HUES48 (cell line): ENCODE results near the gene RNF123.

Source experiments
- H3K27ac ChIP-seq: one replicate; pipeline ENCODE4 v1.7.0; 2013; ENCODE audit warnings: low read depth, low read length, inconsistent platforms
- H3K27me3 ChIP-seq: 2 replicates; pipeline ENCODE4 v1.6.1; 2013; ENCODE audit warnings: mild to moderate bottlenecking, low read length; ENCODE audit not compliant: control insufficient read depth, insufficient read depth
- H3K36me3 ChIP-seq: 2 replicates; pipeline ENCODE4 v1.6.1; 2013; ENCODE audit warnings: low read length; ENCODE audit not compliant: control insufficient read depth, insufficient read depth
- H3K4me1 ChIP-seq: 2 replicates; pipeline ENCODE4 v1.6.1; 2013; ENCODE audit warnings: mild to moderate bottlenecking, low read length; ENCODE audit not compliant: control insufficient read depth, insufficient read depth
- H3K4me3 ChIP-seq: 2 replicates; pipeline ENCODE4 v1.5.1; 2013; ENCODE audit warnings: mild to moderate bottlenecking, low read depth, low read length
- H3K9ac ChIP-seq: 2 replicates; pipeline ENCODE4 v1.6.1; 2013; ENCODE audit warnings: mild to moderate bottlenecking, low read depth, low read length, moderate library complexity
- H3K9me3 ChIP-seq: 2 replicates; pipeline ENCODE4 v1.6.1; 2013; ENCODE audit warnings: low read length; ENCODE audit not compliant: control insufficient read depth, insufficient read depth

The RNF123 gene

GRCh38 chr3:49689046-49689907 lies at the start of gene RNF123, which contains the start of gene MST1:
Gene RNF123, plus strand, starts transcription at chr3:49689557. Its CDS starts 1,609 bp downstream, at chr3:49691166.
Gene MST1, minus strand, starts transcription at chr3:49689474. Its CDS starts 783 bp downstream, at chr3:49688691.
- no peaks in the 10 kb centered on the region for H3K9me3 ChIP-seq
- H3K27me3 ChIP-seq = no peaks in the 10 kb centered on the region
- H3K27ac ChIP-seq = peak within 1 kb of the TSS; percentile 78
- no peaks in the 10 kb centered on the region for H3K36me3 ChIP-seq
- H3K4me1 ChIP-seq = no peaks in the 10 kb centered on the region
- peak within 1 kb of the TSS; percentile 95 for H3K4me3 ChIP-seq
- peak within 1 kb of the TSS; percentile 63 for H3K9ac ChIP-seq

DNA sequence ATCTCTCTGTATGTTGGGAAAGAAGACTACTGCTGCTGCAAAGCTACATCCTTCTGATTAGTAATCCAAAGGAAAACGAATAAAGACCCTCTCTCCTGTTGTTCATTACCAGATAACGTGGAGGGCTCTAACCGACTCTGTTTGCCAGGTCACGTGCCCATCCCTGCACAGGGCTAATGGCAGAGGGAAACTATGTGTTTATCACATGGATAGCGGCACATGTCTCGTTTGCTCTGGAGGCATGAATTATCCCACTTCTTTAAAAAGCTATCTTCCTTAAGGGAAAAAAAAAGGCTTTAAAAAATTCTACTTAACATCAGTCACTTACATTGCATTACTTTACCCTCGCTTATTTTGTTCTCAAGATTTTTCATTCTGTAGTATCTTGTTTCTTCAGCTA lies 48.1 kb upstream of the RNF123 start:
- no peaks in the 10 kb centered on the region for H3K9me3 ChIP-seq
- no peak overlapping the region for H3K9ac ChIP-seq
- H3K36me3 ChIP-seq = no peaks in the 10 kb centered on the region
- no peak overlapping the region for H3K4me3 ChIP-seq
- no peak overlapping the region for H3K27ac ChIP-seq
- no peaks in the 10 kb centered on the region for H3K27me3 ChIP-seq
- no peaks in the 10 kb centered on the region for H3K4me1 ChIP-seq

- Histone ChIP-seq H3K4me1 (no peaks in the 10 kb centered on the region), H3K9me3 (no peaks in the 10 kb centered on the region), H3K27me3 (no peaks in the 10 kb centered on the region)
These were observed 47.2 kb upstream of the RNF123 start for GRCh38 chr3:49641921-49642707.

GRCh38 chr3:49642708-49643145 lies 46.6 kb upstream of the RNF123 start:
- Histone ChIP-seq H3K4me3 (no peak overlapping the region), H3K27ac (no peak overlapping the region), H3K9me3 (no peaks in the 10 kb centered on the region), H3K9ac (no peak overlapping the region), H3K36me3 (no peaks in the 10 kb centered on the region), H3K4me1 (no peaks in the 10 kb centered on the region), H3K27me3 (no peaks in the 10 kb centered on the region)

More at GRCh38 chr3:49641921-49642707, 47.2 kb upstream of the RNF123 start:
- Histone ChIP-seq H3K36me3 (no peaks in the 10 kb centered on the region), H3K9ac (no peak overlapping the region), H3K27ac (no peak overlapping the region), H3K4me3 (no peak overlapping the region)

DNA sequence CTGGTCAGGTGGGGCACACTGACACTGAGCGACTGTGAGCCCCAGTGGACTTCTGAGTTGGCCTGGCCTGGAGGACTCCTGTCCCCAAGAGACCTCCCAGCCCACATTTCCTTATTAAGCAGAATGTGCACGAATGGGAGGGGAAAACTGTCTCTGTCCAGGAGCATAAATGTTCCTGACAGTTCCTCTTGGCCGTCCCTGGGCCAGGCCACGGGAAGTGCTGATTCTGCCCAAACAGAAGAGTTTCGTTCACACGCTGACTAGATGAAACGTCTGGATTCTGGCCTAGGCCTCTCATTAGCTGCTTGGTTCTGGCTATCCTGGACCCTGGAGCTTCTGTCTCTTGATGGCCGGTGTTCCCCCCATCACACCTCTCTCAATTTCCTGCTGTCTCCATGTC lies 44.7 kb upstream of the RNF123 start:
- H3K27ac ChIP-seq = no peak overlapping the region
- no peaks in the 10 kb centered on the region for H3K27me3 ChIP-seq
- no peak overlapping the region for H3K4me3 ChIP-seq
- H3K4me1 ChIP-seq = no peaks in the 10 kb centered on the region
- no peaks in the 10 kb centered on the region for H3K36me3 ChIP-seq
- no peak overlapping the region for H3K9ac ChIP-seq
- no peaks in the 10 kb centered on the region for H3K9me3 ChIP-seq

DNA sequence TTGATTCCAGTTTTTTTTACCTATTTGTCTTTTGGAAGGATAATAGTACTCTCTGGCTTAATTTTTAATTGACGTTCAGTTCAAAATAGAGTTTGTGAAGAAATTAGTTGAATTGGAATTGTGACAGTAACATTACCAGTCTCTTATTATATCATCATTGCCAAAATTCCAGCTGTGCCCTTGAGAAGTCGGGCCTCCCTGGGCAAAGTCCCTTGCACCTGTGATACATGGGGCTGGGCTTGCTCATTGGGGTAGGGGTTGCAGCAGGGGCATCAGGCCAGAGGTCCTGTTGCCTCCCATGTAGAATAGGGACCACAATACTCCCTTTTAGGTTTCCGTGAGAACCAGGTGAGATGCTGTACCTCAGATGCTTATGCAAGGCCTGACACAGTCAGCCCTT lies 43.1 kb upstream of the RNF123 start:
- Histone ChIP-seq H3K4me3 (no peak overlapping the region), H3K27me3 (no peaks in the 10 kb centered on the region), H3K4me1 (no peaks in the 10 kb centered on the region), H3K9me3 (no peaks in the 10 kb centered on the region), H3K9ac (no peak overlapping the region), H3K36me3 (no peaks in the 10 kb centered on the region), H3K27ac (no peak overlapping the region)

- Histone ChIP-seq H3K9me3 (no peaks in the 10 kb centered on the region), H3K9ac (no peak overlapping the region), H3K27ac (no peak overlapping the region), H3K27me3 (no peaks in the 10 kb centered on the region), H3K4me1 (no peaks in the 10 kb centered on the region), H3K36me3 (no peaks in the 10 kb centered on the region), H3K4me3 (no peak overlapping the region)
These were observed 41.6 kb upstream of the RNF123 start for GRCh38 chr3:49647741-49648140.

DNA sequence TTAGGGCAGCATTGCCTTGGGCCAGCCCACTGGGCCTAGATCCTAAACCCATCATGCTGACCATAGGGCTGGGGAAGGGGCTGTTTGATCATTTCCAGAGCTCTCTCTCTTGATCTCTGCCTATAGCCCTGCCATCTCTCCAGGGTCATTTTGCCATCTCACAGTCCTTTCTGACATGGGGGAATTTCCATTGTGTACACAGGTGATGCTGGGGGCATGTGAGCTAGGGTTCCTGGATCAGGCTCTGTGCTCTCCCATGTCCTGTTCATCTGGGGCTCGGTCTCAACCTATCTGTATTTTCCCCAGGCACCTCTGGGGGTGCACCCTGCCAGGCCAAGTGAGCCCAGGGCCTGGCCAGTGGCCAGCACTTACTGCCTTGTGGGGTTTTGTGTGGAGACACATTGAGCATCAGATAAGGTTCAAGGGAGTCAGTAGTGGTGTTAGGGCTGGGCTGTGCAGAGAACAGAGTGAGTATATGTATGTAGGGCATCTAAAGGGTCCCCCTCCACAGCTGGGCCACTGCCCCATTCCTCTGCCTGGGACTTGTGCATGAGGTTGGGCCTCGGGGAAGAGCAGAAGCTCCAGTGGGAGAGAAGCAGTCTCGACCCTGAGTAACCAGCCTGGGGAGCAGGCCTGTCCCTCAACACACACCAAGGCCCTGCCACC lies 40.9 kb upstream of the RNF123 start:
- no peaks in the 10 kb centered on the region for H3K4me1 ChIP-seq
- no peak overlapping the region for H3K4me3 ChIP-seq
- no peak overlapping the region for H3K9ac ChIP-seq
- H3K27me3 ChIP-seq = no peaks in the 10 kb centered on the region
- no peaks in the 10 kb centered on the region for H3K36me3 ChIP-seq
- H3K9me3 ChIP-seq = no peaks in the 10 kb centered on the region
- H3K27ac ChIP-seq = no peak overlapping the region

DNA sequence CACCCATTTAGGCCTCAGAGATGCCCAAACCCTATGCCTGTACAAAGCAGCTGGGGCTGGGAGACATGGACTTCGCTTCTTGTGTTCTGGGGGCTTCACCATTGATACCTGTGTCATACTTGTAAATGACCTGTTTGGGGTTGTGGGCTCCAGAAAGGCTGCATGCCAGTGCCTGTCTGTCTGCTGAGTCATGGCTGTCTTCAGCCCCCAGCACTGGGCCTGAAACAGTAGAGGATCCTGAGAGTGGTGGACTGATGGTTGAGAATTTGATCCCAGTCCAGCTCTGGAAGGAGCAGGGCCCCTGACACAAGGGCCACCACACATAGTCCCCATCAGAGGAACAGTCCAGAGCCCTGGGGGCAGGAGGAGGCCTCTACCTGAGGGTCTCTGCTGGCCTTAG lies 39.8 kb upstream of the RNF123 start:
- H3K27ac ChIP-seq = no peak overlapping the region
- H3K9me3 ChIP-seq = no peaks in the 10 kb centered on the region
- H3K4me1 ChIP-seq = no peaks in the 10 kb centered on the region
- no peaks in the 10 kb centered on the region for H3K36me3 ChIP-seq
- H3K4me3 ChIP-seq = no peak overlapping the region
- no peak overlapping the region for H3K9ac ChIP-seq
- H3K27me3 ChIP-seq = no peaks in the 10 kb centered on the region

GRCh38 chr3:49650177-49650576 lies 39.2 kb upstream of the RNF123 start:
- no peaks in the 10 kb centered on the region for H3K27me3 ChIP-seq
- no peaks in the 10 kb centered on the region for H3K9me3 ChIP-seq
- no peak overlapping the region for H3K4me3 ChIP-seq
- H3K9ac ChIP-seq = no peak overlapping the region
- no peak overlapping the region for H3K27ac ChIP-seq
- no peaks in the 10 kb centered on the region for H3K4me1 ChIP-seq
- H3K36me3 ChIP-seq = no peaks in the 10 kb centered on the region
